ENCODE data around the gene LUZP2.

LUZP2 gene

GRCh38 chr11:24805671-24806070 is 308.8 kb downstream of the LUZP2 start:
- FAIRE-seq (no peak), DNase-seq (ENCODE audit: insufficient read length, low spot score) (no peak)

- FAIRE-seq (no peak), DNase-seq (ENCODE audit: insufficient read length, low spot score) (no peak)
Observed at GRCh38 chr11:24808173-24808572, 311.3 kb downstream of the LUZP2 start.

- no peak for FAIRE-seq
Observed at GRCh38 chr11:24819006-24819405, 322.2 kb downstream of the LUZP2 start.

GRCh38 chr11:24819863-24820434 is 323.1 kb downstream of the LUZP2 start:
- DNase-seq (ENCODE audit: insufficient read length, low spot score): no peak

More at GRCh38 chr11:24819006-24819405, 322.2 kb downstream of the LUZP2 start:
- no peak for DNase-seq (ENCODE audit: insufficient read length, low spot score)

GRCh38 chr11:24820541-24820940 is 323.7 kb downstream of the LUZP2 start:
- no peak for FAIRE-seq
- no peak for DNase-seq (ENCODE audit: insufficient read length, low spot score)

More at GRCh38 chr11:24819863-24820434, 323.1 kb downstream of the LUZP2 start:
- FAIRE-seq: no peak

GRCh38 chr11:24828938-24829605 is 332.2 kb downstream of the LUZP2 start:
- FAIRE-seq (no peak), DNase-seq (ENCODE audit: insufficient read length, low spot score) (no peak)

GRCh38 chr11:24833573-24833972 is 336.7 kb downstream of the LUZP2 start:
- no peak for FAIRE-seq
- DNase-seq (ENCODE audit: insufficient read length, low spot score): no peak

GRCh38 chr11:24837112-24837511 is 340.3 kb downstream of the LUZP2 start:
- FAIRE-seq: no peak
- DNase-seq (ENCODE audit: insufficient read length, low spot score): no peak

GRCh38 chr11:24842308-24842707 is 345.5 kb downstream of the LUZP2 start:
- FAIRE-seq (no peak), DNase-seq (ENCODE audit: insufficient read length, low spot score) (no peak)

- FAIRE-seq (no peak), DNase-seq (ENCODE audit: insufficient read length, low spot score) (no peak)
Observed at GRCh38 chr11:24844406-24844805, 347.6 kb downstream of the LUZP2 start.

GRCh38 chr11:24848857-24849256 is 352.0 kb downstream of the LUZP2 start:
- FAIRE-seq (no peak), DNase-seq (ENCODE audit: insufficient read length, low spot score) (no peak)

- no peak for FAIRE-seq
- no peak for DNase-seq (ENCODE audit: insufficient read length, low spot score)
Observed at GRCh38 chr11:24855951-24856350, 359.1 kb downstream of the LUZP2 start.

GRCh38 chr11:24859801-24860300 is 363.0 kb downstream of the LUZP2 start:
- no peak for DNase-seq (ENCODE audit: insufficient read length, low spot score)
- FAIRE-seq: no peak

- FAIRE-seq (no peak), DNase-seq (ENCODE audit: insufficient read length, low spot score) (no peak)
Observed at GRCh38 chr11:24861440-24861839, 364.6 kb downstream of the LUZP2 start.

GRCh38 chr11:24866743-24867142 is 369.9 kb downstream of the LUZP2 start:
- FAIRE-seq: no peak
- DNase-seq (ENCODE audit: insufficient read length, low spot score): no peak

- no peak for DNase-seq (ENCODE audit: insufficient read length, low spot score)
- no peak for FAIRE-seq
Observed at GRCh38 chr11:24870048-24870447, 373.2 kb downstream of the LUZP2 start.

GRCh38 chr11:24872186-24872585 is 375.3 kb downstream of the LUZP2 start:
- FAIRE-seq (no peak), DNase-seq (ENCODE audit: insufficient read length, low spot score) (no peak)

- FAIRE-seq: no peak
- no peak for DNase-seq (ENCODE audit: insufficient read length, low spot score)
Observed at GRCh38 chr11:24872651-24873311, 375.9 kb downstream of the LUZP2 start.

GRCh38 chr11:24880962-24881361 is 384.1 kb downstream of the LUZP2 start:
- FAIRE-seq (no peak), DNase-seq (ENCODE audit: insufficient read length, low spot score) (no peak)

GRCh38 chr11:24885580-24886173 is 388.8 kb downstream of the LUZP2 start:
- FAIRE-seq (no peak), DNase-seq (ENCODE audit: insufficient read length, low spot score) (no peak)

- DNase-seq (ENCODE audit: insufficient read length, low spot score) (no peak), FAIRE-seq (no peak)
Observed at GRCh38 chr11:24886880-24887619, 390.2 kb downstream of the LUZP2 start.
